Fibroblast of the aortic adventitia (primary cell): ENCODE measurements around the gene MED13. TPM values are rescaled to one million over a fixed set of nuclear protein-coding genes. Genes with fewer than 3 reads are reported as not detected.
A peak's percentile ranks its signal among the peaks of the same experiment; 100 is the strongest.
"Not testable (repeated sequence)": the region's sequence is repeated elsewhere in the genome, so short reads cannot be mapped to it uniquely, and the experiment has no call there.

Source experiments
- DNase-seq: peaks from one replicate; pipeline ENCODE4 v3.0.0-alpha.2; 2010; ENCODE audit warnings: low read depth
- H3K4me3 ChIP-seq: 2 replicates; pipeline ENCODE4 v1.5.1; 2011; ENCODE audit warnings: low read depth, mild to moderate bottlenecking, control low read depth, low read length, moderate library complexity
- CTCF ChIP-seq: IDR thresholded peaks from 2 replicates; pipeline ENCODE4 v1.5.1; 2011; ENCODE audit warnings: mild to moderate bottlenecking, low read length, control low read depth, inconsistent platforms; ENCODE audit not compliant: insufficient read depth
- total RNA-seq: library from RNA; depleted of rRNA; stranded (reverse); fragments of >200 nt; gene quantifications from 2 replicates; pipeline ENCODE4 v1.2.3, GENCODE V29; 2012; ENCODE audit warnings: low replicate concordance

The MED13 gene
- total RNA-seq, 1 donor = 68.1 TPM

GRCh38 chr17:62080647-62081046 is 15.6 kb upstream of the MED13 start:
- no peak overlapping the region for H3K4me3 ChIP-seq
- TF ChIP-seq CTCF = no peak
- DNase-seq = no peak

GRCh38 chr17:62078009-62078408 is 12.9 kb upstream of the MED13 start:
- no peak for DNase-seq
- TF ChIP-seq CTCF = no peak
- no peak overlapping the region for H3K4me3 ChIP-seq

- no peak overlapping the region for H3K4me3 ChIP-seq
- no peak for DNase-seq
- no peak for TF ChIP-seq CTCF
Observed at GRCh38 chr17:62076864-62077788, 12.0 kb upstream of the MED13 start.

GRCh38 chr17:62075308-62075815 is 10.3 kb upstream of the MED13 start:
- TF ChIP-seq CTCF = no peak
- DNase-seq = peak; percentile 72
- no peak overlapping the region for H3K4me3 ChIP-seq

GRCh38 chr17:62073993-62074392 is 8.9 kb upstream of the MED13 start:
- DNase-seq = no peak
- TF ChIP-seq CTCF = no peak
- no peak overlapping the region for H3K4me3 ChIP-seq

GRCh38 chr17:62072855-62073254 is 7.8 kb upstream of the MED13 start:
- H3K4me3 ChIP-seq, DNase-seq: not testable (repeated sequence)

- no peak for TF ChIP-seq CTCF
- H3K4me3 ChIP-seq = no peak overlapping the region
- no peak for DNase-seq
Observed at GRCh38 chr17:62070900-62071299, 5.8 kb upstream of the MED13 start.
